Nephron (organoid): ENCODE results near the gene L3MBTL4.
A peak's percentile ranks its signal among the peaks of the same experiment; 100 is the strongest.

Source experiments
- H3K27ac Mint-ChIP-seq, 3 experiments: 2 replicates each; pipeline ENCODE4 v1.8.0; 2020; ENCODE audit warnings: mixed read lengths in 3 of 3, mild to moderate bottlenecking in 2 of 3, moderate library complexity in 1 of 3
- H3K27me3 Mint-ChIP-seq: 2 replicates; pipeline ENCODE4 v1.8.0; 2021; ENCODE audit warnings: low read depth, mild to moderate bottlenecking, moderate library complexity, mixed read lengths
- H3K36me3 Mint-ChIP-seq: 2 replicates; pipeline ENCODE4 v1.8.0; 2020; ENCODE audit warnings: low read depth, mixed read lengths
- H3K4me1 Mint-ChIP-seq: 2 replicates; pipeline ENCODE4 v1.8.0; 2020; ENCODE audit warnings: mixed read lengths
- H3K4me3 Mint-ChIP-seq, 3 experiments: 2 replicates each; pipeline ENCODE4 v1.8.0; 2020; ENCODE audit warnings: mild to moderate bottlenecking in 3 of 3, mixed read lengths in 3 of 3, moderate library complexity in 2 of 3
- H3K9me3 Mint-ChIP-seq: 2 replicates; pipeline ENCODE4 v1.8.0; 2020; ENCODE audit warnings: mixed read lengths
- TF ChIP-seq, protein P1 (sequence below), 3 experiments: fragments of 200-600 bp; sonication (generic); IDR thresholded peaks; one replicate each; pipeline ENCODE4 v1.5.0; 2021; ENCODE audit warnings: antibody characterized with exemption in 3 of 3; ENCODE audit not compliant: unreplicated experiment in 3 of 3

L3MBTL4 gene

GRCh38 chr18:6010284-6010683 lies 404.4 kb downstream of the L3MBTL4 start:
- H3K27me3 Mint-ChIP-seq: no peaks in the 10 kb centered on the region
- no peaks in the 10 kb centered on the region for H3K9me3 Mint-ChIP-seq
- H3K36me3 Mint-ChIP-seq: no peaks in the 10 kb centered on the region
- no peak overlapping the region for H3K4me3 Mint-ChIP-seq
- no peaks in the 10 kb centered on the region for H3K4me1 Mint-ChIP-seq
- no peak overlapping the region for H3K27ac Mint-ChIP-seq
- TF ChIP-seq, protein P1, sequence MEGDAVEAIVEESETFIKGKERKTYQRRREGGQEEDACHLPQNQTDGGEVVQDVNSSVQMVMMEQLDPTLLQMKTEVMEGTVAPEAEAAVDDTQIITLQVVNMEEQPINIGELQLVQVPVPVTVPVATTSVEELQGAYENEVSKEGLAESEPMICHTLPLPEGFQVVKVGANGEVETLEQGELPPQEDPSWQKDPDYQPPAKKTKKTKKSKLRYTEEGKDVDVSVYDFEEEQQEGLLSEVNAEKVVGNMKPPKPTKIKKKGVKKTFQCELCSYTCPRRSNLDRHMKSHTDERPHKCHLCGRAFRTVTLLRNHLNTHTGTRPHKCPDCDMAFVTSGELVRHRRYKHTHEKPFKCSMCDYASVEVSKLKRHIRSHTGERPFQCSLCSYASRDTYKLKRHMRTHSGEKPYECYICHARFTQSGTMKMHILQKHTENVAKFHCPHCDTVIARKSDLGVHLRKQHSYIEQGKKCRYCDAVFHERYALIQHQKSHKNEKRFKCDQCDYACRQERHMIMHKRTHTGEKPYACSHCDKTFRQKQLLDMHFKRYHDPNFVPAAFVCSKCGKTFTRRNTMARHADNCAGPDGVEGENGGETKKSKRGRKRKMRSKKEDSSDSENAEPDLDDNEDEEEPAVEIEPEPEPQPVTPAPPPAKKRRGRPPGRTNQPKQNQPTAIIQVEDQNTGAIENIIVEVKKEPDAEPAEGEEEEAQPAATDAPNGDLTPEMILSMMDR (IDR thresholded peaks at IDR 0.05; ENCODE audit: unreplicated experiment in 3 of 3): no peak

DNA sequence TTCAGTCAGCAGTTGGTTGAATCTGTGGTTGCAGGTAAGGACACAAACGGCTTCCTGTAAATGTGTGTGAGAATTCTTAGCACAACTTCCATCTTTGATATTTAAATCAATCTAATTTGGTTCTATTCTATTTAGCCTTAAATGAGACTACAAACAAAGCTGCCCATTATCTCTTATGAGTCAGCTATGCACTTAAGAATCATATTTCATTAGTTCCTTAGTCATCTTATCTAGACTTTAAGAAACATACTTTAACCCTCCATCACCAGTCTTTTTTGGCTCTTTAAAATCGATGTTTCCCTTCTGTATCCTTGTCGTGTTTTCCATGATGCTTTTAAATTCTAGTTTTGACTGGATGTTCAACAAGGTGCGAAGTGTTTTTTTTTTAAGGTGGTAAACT lies 405.0 kb downstream of the L3MBTL4 start:
- H3K4me1 Mint-ChIP-seq: no peaks in the 10 kb centered on the region
- no peak overlapping the region for H3K27ac Mint-ChIP-seq
- TF ChIP-seq, protein P1 (IDR thresholded peaks at IDR 0.05; ENCODE audit: unreplicated experiment in 3 of 3): no peak
- no peaks in the 10 kb centered on the region for H3K36me3 Mint-ChIP-seq
- H3K27me3 Mint-ChIP-seq: no peaks in the 10 kb centered on the region
- no peak overlapping the region for H3K4me3 Mint-ChIP-seq
- no peaks in the 10 kb centered on the region for H3K9me3 Mint-ChIP-seq

DNA sequence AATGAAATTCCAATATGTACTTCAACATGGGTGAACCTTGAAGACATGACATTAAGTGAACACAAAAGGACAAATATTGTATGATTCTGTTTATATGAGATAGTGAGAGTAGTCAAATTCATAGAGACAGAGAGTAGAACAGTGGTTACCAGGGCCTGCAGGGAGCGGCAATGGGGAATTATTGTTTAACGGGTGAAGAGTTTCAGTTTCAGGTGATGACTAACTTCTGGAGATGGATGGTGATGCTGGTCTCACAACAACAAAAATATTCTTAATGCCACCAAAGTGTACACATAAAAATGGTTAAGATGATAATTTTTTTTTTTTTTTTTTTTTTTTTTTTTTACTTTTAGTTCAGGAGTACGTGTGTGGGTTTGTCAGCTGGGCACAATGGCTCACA lies 410.0 kb downstream of the L3MBTL4 start:
- Mint-ChIP-seq H3K4me1 (no peaks in the 10 kb centered on the region), H3K9me3 (peaks cover 8% of the 10 kb centered on the region), H3K27me3 (no peaks in the 10 kb centered on the region), H3K4me3 (no peak overlapping the region), H3K27ac (no peak overlapping the region), H3K36me3 (peaks cover 3% of the 10 kb centered on the region)
- TF ChIP-seq, protein P1 (IDR thresholded peaks at IDR 0.05; ENCODE audit: unreplicated experiment in 3 of 3): no peak

GRCh38 chr18:6004119-6004518 lies 410.6 kb downstream of the L3MBTL4 start:
- Mint-ChIP-seq H3K4me3 (no peak overlapping the region), H3K4me1 (no peaks in the 10 kb centered on the region), H3K36me3 (peaks cover 3% of the 10 kb centered on the region), H3K27ac (no peak overlapping the region), H3K9me3 (peaks cover 8% of the 10 kb centered on the region), H3K27me3 (no peaks in the 10 kb centered on the region)
- TF ChIP-seq, protein P1 (IDR thresholded peaks at IDR 0.05; ENCODE audit: unreplicated experiment in 3 of 3): no peak

DNA sequence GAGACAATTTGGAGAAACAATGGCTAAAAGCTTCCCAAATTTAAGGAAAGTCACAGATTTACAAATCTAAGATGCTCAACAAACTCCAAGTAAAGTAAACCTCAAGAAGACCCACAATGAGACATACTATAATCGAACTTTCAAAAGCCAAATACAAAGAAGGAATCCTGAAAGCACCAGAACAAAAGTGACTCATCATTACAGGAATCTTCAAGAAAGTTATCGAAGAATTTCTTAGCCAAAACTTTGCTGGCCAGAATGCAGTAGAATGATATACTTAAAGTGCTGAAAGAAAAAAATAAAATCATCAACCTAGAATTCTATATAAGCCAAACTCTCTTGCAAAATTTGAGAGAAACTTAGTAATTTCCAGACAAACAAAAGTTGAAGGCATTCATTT lies 412.8 kb downstream of the L3MBTL4 start:
- Mint-ChIP-seq H3K4me1 (no peaks in the 10 kb centered on the region), H3K36me3 (peaks cover 3% of the 10 kb centered on the region), H3K4me3 (no peak overlapping the region), H3K27me3 (peaks cover 4% of the 10 kb centered on the region), H3K27ac (no peak overlapping the region), H3K9me3 (peaks cover 8% of the 10 kb centered on the region)
- TF ChIP-seq, protein P1 (IDR thresholded peaks at IDR 0.05; ENCODE audit: unreplicated experiment in 3 of 3): no peak

- TF ChIP-seq, protein P1 (IDR thresholded peaks at IDR 0.05; ENCODE audit: unreplicated experiment in 3 of 3): no peak
- Mint-ChIP-seq H3K36me3 (no peaks in the 10 kb centered on the region), H3K27ac (peak overlapping the region in 1 of 3 experiments; percentile 64), H3K4me1 (no peaks in the 10 kb centered on the region), H3K4me3 (no peak overlapping the region), H3K9me3 (peaks cover 5% of the 10 kb centered on the region), H3K27me3 (peaks cover 4% of the 10 kb centered on the region)
These were observed 415.8 kb downstream of the L3MBTL4 start for GRCh38 chr18:5998907-5999306.
